K562 (cell line): Measurements from ENCODE around the gene CUL4B. TPM values are rescaled to one million over a fixed set of nuclear protein-coding genes. Genes with fewer than 3 reads are reported as not detected.

Experiments
- ELF1 ChIP-seq: fragments of 200-800 bp; sonication (Bioruptor generic); IDR thresholded peaks from 2 replicates; pipeline ENCODE4 v1.6.1; 2016; ENCODE audit warnings: missing genetic modification characterization, missing compliant biosample characterization
- ETV1 ChIP-seq: fragments of 450-650 bp; conservative IDR thresholded peaks from 2 replicates; pipeline ENCODE4 v1.6.1; 2016; ENCODE audit warnings: missing genetic modification characterization, control low read depth, low read depth, missing compliant biosample characterization
- MECOM ChIP-seq: fragments of 250-450 bp; sonication (Bioruptor Pico); IDR thresholded peaks from 2 replicates; pipeline ENCODE4 v1.8.0; 2022; ENCODE audit warnings: inconsistent platforms
- NCOR1 ChIP-seq: fragments of 450-650 bp; IDR thresholded peaks from 2 replicates; pipeline ENCODE4 v1.6.1; 2016; ENCODE audit warnings: mild to moderate bottlenecking, moderate library complexity
- NFE2 ChIP-seq: IDR thresholded peaks from 2 replicates; pipeline ENCODE4 v1.6.1; 2014; ENCODE audit warnings: antibody characterized with exemption, low read depth
- SMAD3 ChIP-seq: fragments of 450-650 bp; formaldehyde crosslinking; conservative IDR thresholded peaks from 2 replicates; pipeline ENCODE4 v1.4.0; 2020; ENCODE audit warnings: mild to moderate bottlenecking
- TCF3 ChIP-seq: sonication (generic); formaldehyde crosslinking; IDR thresholded peaks from 2 replicates; pipeline ENCODE4 v1.4.0; 2020; ENCODE audit warnings: mild to moderate bottlenecking, missing genetic modification reagents
- ZNF217 ChIP-seq: sonication (generic); formaldehyde crosslinking; IDR thresholded peaks from 2 replicates; pipeline ENCODE4 v1.8.0; 2022; ENCODE audit warnings: mild to moderate bottlenecking, missing genetic modification reagents
- polyA plus RNA-seq, 8 experiments: library from polyadenylated mRNA; depleted of rRNA in 4 of 8; stranded (reverse) in 5 of 8; unstranded in 3 of 8; fragments of >200 nt; fragmentation: Nextera tagmentation in 2 of 8; fragmentation: Illumina TruSeq in 1 of 8; extraction: Ambion mirVana in 2 of 8; extraction: Trizol in 1 of 8; gene quantifications; 2 replicates each; pipeline versions ENCODE4 v1.2.1 to v1.2.3, GENCODE V29; 2011 to 2014; ENCODE audit warnings: inconsistent platforms in 1 of 8, missing spikeins in 1 of 8
- total RNA-seq, 7 experiments: library from RNA; depleted of rRNA in 6 of 7; stranded (reverse); fragments of >200 nt in 6 of 7; fragmentation: Illumina TruSeq in 2 of 7; extraction: Trizol in 2 of 7; gene quantifications; 2 replicates each; pipeline versions ENCODE4 v1.2.1 to v1.2.3, GENCODE V29; 2011 to 2021; ENCODE audit warnings: low replicate concordance in 1 of 7
- TF ChIP-seq, protein P1 (sequence below), 3 experiments: fragments of 200-800 bp in 1 of 3; fragments of 250-450 bp in 1 of 3; fragments of 450-650 bp in 1 of 3; sonication (Bioruptor Pico) in 1 of 3; sonication (Bioruptor generic) in 1 of 3; formaldehyde crosslinking in 1 of 3; IDR thresholded peaks; 2 replicates each; pipeline versions ENCODE4 v1.6.1 to v1.8.0; 2016 to 2022; ENCODE audit warnings: mild to moderate bottlenecking in 2 of 3, missing genetic modification characterization in 2 of 3, missing compliant biosample characterization in 1 of 3, moderate library complexity in 1 of 3
- TF ChIP-seq, protein P2 (sequence below): fragments of 450-650 bp; IDR thresholded peaks from 2 replicates; pipeline ENCODE4 v1.6.1; 2017; ENCODE audit warnings: antibody characterized with exemption, mild to moderate bottlenecking
- TF ChIP-seq, protein P3 (sequence below): sonication (generic); IDR thresholded peaks from 2 replicates; pipeline ENCODE4 v1.6.1; 2016
- TF ChIP-seq, protein P4 (sequence below): sonication (generic); formaldehyde crosslinking; IDR thresholded peaks from 2 replicates; pipeline ENCODE4 v1.9.0; 2022; ENCODE audit warnings: mild to moderate bottlenecking, missing genetic modification reagents

CUL4B gene
- total and polyA plus RNA-seq, 9 of the 15 experiments (the other 6 are each of a cell fraction or from before 2014, with no cell fraction given): 15.0 to 41.7 (median 37.5) TPM

DNA sequence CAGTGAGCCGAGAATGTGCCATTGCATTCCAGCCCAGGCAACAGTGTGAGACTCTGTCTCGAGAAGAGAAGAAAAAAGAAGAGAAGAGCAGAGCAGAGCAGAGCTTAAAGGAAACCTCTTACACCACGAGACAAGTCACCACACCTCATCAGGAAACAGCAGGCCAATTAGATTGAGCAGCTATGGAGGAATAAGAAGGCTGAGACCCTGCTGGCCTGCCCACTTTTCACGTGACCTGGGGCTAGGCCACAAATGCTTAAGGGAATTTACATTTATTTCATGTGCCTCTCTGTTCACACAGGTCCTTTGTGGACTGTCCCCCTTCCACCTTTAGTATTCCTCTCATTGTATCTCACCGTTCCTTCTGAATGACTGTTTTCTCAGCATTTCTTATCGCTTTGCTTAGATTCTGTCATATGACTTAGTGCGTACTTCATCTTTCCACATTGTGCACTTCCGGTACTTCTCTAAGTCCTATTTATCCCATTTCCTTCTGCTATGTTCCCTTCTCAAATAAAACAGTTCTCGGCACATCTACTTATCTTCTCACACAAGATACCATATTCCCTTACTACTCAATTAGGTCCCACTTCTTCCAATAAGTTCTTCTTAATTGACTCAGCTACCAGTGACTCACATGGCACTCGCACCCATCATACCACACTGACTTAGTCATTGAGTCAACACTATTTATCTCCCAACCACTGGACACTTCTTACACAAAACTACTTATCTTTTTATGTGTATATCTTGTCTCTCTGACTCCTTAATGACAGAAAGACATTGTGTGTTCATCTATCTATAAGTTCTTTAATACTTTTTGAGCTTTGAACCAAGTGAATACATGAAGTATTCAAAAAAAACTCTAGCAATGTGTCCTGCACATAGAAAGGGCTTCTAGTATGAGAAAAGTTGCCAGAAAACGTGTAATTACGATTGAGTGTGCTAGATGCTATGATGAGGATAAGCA is 11.0 kb downstream of the CUL4B start (continued):
- TF ChIP-seq, protein P1, sequence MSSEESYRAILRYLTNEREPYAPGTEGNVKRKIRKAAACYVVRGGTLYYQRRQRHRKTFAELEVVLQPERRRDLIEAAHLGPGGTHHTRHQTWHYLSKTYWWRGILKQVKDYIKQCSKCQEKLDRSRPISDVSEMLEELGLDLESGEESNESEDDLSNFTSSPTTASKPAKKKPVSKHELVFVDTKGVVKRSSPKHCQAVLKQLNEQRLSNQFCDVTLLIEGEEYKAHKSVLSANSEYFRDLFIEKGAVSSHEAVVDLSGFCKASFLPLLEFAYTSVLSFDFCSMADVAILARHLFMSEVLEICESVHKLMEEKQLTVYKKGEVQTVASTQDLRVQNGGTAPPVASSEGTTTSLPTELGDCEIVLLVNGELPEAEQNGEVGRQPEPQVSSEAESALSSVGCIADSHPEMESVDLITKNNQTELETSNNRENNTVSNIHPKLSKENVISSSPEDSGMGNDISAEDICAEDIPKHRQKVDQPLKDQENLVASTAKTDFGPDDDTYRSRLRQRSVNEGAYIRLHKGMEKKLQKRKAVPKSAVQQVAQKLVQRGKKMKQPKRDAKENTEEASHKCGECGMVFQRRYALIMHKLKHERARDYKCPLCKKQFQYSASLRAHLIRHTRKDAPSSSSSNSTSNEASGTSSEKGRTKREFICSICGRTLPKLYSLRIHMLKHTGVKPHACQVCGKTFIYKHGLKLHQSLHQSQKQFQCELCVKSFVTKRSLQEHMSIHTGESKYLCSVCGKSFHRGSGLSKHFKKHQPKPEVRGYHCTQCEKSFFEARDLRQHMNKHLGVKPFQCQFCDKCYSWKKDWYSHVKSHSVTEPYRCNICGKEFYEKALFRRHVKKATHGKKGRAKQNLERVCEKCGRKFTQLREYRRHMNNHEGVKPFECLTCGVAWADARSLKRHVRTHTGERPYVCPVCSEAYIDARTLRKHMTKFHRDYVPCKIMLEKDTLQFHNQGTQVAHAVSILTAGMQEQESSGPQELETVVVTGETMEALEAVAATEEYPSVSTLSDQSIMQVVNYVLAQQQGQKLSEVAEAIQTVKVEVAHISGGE (CRISPR knock-in tag; IDR thresholded peaks at IDR 0.05): 0 out of 6 replicates have a peak, but pooled peaks of 1 of the 3 experiments have one; percentile 26
- TF ChIP-seq NCOR1 (0 out of 2 replicates have a peak, but pooled peaks have one; percentile 46), SMAD3 (CRISPR knock-in tag) (0 out of 2 replicates have a peak, but pooled peaks have one; percentile 21), NFE2 (peak; percentile 19; the same call in 1 of the 2 replicates), TCF3 (peak; percentile 60; the same call in 1 of the 2 replicates), ETV1 (peak; percentile 59), ZNF217 (CRISPR knock-in tag) (no peak), MECOM (peak; percentile 89), ELF1 (peak; percentile 75)
- TF ChIP-seq, protein P2, sequence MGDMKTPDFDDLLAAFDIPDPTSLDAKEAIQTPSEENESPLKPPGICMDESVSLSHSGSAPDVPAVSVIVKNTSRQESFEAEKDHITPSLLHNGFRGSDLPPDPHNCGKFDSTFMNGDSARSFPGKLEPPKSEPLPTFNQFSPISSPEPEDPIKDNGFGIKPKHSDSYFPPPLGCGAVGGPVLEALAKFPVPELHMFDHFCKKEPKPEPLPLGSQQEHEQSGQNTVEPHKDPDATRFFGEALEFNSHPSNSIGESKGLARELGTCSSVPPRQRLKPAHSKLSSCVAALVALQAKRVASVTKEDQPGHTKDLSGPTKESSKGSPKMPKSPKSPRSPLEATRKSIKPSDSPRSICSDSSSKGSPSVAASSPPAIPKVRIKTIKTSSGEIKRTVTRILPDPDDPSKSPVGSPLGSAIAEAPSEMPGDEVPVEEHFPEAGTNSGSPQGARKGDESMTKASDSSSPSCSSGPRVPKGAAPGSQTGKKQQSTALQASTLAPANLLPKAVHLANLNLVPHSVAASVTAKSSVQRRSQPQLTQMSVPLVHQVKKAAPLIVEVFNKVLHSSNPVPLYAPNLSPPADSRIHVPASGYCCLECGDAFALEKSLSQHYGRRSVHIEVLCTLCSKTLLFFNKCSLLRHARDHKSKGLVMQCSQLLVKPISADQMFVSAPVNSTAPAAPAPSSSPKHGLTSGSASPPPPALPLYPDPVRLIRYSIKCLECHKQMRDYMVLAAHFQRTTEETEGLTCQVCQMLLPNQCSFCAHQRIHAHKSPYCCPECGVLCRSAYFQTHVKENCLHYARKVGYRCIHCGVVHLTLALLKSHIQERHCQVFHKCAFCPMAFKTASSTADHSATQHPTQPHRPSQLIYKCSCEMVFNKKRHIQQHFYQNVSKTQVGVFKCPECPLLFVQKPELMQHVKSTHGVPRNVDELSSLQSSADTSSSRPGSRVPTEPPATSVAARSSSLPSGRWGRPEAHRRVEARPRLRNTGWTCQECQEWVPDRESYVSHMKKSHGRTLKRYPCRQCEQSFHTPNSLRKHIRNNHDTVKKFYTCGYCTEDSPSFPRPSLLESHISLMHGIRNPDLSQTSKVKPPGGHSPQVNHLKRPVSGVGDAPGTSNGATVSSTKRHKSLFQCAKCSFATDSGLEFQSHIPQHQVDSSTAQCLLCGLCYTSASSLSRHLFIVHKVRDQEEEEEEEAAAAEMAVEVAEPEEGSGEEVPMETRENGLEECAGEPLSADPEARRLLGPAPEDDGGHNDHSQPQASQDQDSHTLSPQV: 0 out of 2 replicates have a peak, but pooled peaks have one; percentile 35
- TF ChIP-seq, protein P3, sequence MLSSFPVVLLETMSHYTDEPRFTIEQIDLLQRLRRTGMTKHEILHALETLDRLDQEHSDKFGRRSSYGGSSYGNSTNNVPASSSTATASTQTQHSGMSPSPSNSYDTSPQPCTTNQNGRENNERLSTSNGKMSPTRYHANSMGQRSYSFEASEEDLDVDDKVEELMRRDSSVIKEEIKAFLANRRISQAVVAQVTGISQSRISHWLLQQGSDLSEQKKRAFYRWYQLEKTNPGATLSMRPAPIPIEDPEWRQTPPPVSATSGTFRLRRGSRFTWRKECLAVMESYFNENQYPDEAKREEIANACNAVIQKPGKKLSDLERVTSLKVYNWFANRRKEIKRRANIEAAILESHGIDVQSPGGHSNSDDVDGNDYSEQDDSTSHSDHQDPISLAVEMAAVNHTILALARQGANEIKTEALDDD: peak; percentile 73
- TF ChIP-seq, protein P4, sequence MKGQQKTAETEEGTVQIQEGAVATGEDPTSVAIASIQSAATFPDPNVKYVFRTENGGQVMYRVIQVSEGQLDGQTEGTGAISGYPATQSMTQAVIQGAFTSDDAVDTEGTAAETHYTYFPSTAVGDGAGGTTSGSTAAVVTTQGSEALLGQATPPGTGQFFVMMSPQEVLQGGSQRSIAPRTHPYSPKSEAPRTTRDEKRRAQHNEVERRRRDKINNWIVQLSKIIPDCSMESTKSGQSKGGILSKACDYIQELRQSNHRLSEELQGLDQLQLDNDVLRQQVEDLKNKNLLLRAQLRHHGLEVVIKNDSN (CRISPR knock-in tag): peak; percentile 60
